Eye (tissue), 1 donor: Measurements from ENCODE around the gene UBL4B.
"Not testable (repeated sequence)": the region's sequence is repeated elsewhere in the genome, so short reads cannot be mapped to it uniquely, and the experiment has no call there.

Experiments
- DNase-seq: peaks from one replicate; pipeline ENCODE4 v3.0.0-alpha.2; 2015

UBL4B gene

GRCh38 chr1:110112143-110112542 lies at the start of gene UBL4B:
Gene UBL4B, plus strand, starts transcription at chr1:110112443. Its CDS starts 92 bp downstream, at chr1:110112535.
- no peak for DNase-seq

GRCh38 chr1:110062612-110063011 lies 49.6 kb upstream of the UBL4B start:
- DNase-seq, result no peak

- no peak for DNase-seq
These were observed 48.5 kb upstream of the UBL4B start for GRCh38 chr1:110063781-110064180.

DNA sequence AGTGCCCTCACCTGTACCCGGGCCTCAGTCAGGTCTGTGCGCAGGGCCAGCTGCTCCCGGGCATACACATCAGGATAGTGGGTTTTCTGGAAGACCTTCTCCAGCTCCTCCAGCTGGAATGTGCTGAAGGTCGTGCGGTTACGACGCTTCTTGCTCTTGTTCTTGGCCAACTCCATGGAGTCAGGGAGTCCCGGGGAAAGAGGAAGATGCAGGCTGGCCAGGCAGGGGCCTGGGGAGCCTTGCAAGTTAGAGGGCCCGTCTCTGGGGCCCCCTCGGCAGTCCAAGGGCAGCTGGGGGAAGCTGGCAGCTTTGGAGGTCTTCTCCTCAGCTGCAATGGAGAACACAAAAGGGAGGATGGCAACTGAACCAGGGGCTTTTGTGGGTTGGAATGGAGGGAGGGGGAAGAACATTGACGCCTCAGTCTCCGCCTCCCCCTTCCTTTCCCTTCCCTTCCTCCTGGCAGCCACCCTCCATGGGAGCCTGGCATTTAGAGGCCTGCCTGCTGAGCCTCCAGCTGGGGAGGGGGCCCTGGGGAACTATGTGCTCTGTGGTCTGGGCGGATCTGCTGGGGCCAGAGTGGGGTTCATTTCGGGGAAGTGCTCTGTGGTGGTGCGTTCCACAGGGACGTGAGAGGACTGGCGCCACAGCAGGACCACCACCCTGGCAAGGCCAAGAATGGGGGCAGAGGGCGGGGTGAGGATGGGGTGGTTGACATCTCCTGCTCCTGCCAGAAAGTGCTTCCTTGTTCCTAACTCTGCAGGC lies 47.5 kb upstream of the UBL4B start:
- no peak for DNase-seq

DNA sequence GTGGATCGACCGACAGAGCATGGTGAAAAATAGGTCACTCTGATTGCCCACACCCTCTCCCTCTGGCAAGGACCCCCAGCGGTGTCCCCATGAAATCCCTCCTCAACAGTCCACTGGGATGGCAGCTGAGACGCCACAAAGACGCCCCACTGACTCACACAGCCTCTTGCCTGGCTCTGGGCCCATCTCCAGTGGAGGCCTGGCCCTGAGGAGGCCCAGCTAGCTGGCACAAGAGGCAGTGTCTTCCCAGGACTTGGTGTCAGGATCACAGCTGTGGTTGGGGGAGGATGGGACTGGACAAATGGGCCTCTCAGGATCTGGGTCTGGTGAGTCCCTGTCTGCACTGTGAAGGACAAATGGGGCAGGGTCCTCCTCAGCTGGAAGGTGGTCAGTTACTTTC lies 46.4 kb upstream of the UBL4B start:
- no peak for DNase-seq

DNA sequence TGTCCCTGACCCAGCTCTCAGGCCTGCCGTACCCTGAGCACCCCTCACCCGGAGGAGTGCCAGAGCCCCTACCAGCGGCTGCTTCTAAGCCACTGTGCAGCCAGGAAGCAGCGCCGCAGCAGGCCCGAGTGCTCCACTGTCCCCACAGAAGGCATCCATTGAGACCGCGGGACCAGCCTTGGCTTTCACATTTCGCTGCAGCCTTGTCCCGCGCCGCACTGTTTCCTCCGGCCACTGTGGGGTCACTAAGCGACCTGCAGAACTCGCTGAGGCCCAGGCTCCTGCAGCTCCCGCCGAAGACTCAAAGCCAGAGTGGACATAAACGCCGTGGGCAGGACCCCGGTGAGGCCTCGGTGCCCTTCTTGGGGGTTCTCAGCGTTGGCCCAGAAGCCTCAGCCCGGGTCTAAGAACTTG lies 44.8 kb upstream of the UBL4B start:
- DNase-seq, result no peak

DNA sequence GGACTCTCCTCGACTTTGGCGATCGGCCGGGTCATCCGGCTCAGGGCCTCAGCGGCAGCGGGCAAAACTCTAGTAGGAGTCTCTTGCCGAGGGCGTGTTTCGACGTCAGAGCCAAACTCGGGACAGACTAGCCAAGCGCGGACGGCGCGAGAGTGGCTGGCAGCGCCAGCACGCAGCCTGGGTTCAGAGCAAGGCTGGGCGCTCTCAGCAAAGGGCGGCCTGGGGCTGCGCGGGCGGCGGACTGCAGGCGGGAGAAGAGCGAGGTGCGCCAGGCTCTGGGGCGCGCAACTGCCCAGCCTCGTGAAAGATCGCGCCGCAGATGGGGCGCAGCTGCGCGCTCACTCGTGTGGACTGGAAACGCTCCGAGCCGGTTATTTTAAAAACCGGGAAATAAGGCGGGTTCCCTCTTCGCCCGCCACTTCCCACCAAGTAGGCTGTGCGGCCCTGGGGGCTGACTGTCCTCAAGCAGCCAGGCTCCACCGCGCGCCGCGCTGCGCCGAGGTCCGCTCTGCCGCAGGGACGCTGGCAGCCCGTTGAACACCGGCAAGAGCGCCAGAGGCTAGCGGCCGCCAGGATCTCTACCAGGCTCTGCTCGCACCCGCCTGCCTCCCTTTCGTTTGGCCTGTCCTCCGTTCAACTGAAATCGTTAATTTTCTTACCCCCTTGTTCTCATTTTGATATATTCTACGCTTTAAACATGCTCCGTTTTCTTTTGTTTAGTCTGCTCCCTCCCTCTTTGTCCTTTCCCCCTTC lies 44.2 kb upstream of the UBL4B start:
- peak; percentile 80 for DNase-seq

DNA sequence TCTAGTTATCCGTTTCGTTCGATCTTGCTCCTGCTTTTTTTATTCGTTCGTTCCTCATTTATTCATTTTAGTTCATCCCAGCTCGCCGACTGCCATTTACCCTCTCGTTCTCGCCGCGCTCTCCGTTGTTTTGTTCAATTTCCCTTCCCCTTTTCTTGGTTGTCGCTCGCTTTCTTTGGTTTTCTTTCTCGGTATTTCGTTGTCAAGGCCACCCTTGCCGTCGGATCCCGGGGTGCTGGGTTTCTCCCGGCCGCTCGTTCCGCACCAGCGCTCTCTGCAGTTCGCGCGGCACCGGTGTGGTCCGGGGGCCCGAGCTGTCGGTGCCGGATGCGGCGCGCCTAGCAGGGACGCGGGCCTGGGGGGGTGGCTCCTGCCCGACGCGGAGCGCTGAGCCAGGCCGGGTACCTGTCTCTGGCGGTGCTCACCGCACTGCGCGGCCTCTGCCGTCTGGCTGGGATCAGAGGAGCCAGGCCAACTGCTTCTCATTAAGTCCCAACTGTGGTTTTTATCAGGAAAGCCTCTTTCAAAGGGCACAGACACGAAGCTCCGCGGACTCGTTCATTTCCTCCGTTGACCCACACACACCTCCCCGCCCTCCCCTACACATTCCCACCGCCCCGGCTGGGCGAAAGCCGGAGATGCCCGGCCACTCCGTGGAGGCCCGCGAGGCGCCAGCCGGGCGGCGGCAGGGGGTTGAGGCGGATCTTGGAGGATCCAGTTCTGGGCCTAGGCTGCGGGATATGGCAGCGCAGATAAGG lies 43.4 kb upstream of the UBL4B start:
- peak; percentile 83 for DNase-seq

- DNase-seq, result peak; percentile 71
These were observed 42.6 kb upstream of the UBL4B start for GRCh38 chr1:110069404-110070281.

DNA sequence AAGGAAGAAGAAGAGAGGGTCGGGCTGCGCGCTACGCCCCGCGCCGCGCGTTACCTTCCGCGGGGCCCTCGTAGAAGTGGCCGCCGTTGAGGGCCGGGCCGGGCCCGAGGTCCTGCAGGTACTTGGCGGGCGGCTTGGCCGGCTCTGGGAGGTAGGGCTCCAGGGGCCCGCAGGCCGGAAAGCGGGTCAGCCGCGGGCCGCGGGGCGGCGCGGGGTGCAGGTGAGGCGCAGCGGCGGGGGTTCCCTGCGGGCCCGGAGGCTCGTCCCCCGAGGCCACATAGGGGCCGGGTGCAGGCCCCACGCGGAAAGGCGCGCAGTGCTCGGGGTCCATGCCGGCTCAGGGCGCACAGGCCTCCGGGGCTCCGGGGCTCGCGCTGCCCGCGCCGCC lies 42.0 kb upstream of the UBL4B start:
- DNase-seq, result no peak

DNA sequence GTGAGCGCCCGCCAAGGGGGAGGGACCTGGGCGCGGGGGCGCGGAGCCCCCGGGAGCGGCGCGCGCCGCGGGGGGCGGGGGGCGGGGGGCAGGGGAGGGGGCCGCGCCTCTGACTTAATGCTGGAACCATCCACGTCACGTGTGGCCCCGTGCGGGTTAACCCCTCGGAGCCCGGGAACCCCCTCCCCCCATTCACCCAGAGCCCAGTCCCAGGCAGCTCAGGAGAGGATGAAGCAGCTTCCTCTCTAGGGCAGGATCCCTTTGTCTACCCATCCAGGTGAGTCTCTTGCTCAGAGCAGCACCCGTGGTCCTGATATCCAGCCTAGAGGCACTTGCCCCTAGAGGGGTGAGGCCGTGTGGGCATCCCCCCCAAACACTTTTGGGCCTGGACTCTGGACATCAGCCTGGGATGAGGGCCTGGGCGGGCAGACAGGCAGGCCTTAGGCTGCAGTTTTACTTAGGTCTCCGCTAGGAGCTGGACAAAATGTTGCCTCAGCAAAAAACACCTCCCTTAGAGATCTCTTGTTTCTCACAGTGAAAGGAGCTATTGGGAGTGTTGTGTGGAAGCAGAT lies 41.5 kb upstream of the UBL4B start, which contains the start of gene ALX3:
TSS of gene ALX3 (minus strand) at position 2 of the 572 bp plus-strand sequence. CDS start 60 bp downstream, outside the sequence.
- DNase-seq, result peak; percentile 51

DNA sequence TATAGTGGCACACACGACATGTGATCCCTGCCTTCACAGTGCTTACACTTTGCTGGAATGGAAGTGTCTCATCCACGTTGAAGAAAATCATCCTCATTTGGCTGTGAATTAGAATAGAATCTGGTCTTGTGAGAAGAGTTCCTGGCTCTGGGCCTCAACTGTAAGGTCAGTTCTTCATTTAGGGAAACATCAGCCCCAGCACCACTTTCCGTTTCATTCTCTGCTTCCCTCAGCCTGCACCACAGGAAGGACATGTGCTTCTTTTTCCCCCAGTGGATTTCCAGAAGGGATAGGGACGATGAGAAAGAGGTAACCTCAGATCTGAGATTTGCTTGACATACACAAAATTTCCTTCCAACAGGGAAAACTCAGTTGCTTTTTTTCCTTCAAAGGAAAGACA lies 38.1 kb upstream of the UBL4B start:
- DNase-seq, result no peak

DNA sequence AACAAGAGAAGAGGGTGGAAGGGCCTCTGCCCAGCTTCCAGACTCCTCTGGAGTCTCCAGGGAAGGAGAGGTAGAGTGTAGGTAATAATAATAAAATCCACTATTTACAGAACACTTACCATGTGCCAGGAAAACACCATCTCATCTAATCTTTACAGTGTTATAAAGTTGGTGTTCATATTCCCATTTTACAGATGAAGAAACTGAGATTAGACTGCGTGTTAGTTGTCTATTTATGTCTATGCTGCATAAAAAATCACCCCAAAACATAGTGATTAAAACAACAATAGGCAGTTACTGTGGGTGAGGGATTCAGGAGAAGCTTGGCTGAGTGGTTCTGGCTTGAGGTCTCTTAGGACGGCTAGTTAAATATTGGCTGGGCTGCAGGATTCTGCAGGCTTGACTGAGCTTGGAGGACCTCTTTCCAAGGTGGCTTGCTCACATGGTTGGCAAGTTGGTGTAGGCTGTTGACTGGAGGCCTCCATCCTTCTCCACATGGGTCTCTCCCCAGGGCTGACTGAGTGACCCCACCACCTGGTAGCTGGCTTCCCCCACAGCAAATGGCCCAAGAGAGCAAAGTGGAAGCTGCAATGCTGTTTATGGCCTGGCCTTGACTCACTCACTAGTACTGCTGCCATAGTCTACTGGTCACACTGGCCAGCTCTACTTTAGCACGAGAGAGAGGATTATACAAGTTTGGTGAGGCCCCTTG lies 35.3 kb upstream of the UBL4B start:
- no peak for DNase-seq

DNA sequence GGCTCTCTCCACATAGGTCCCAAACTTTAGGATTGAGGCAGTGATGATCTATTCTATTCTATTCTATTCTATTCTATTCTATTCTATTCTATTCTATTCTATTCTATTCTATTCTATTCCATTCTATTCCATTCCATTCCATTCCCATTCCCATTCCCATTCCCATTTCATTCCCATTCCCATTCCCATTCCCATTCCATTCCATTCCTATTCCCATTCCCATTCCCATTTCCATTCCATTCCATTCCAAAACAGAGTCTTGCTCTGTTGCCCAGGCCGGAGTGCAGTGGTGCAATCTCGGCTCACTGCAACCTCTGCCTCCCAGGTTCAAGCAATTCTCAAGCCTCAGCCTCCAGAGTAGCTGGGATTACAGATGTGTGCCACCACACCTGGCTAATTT lies 32.2 kb upstream of the UBL4B start:
- DNase-seq, result not testable (repeated sequence)

- no peak for DNase-seq
These were observed 31.2 kb upstream of the UBL4B start for GRCh38 chr1:110081061-110081460.

GRCh38 chr1:110082477-110082876 lies 29.8 kb upstream of the UBL4B start:
- no peak for DNase-seq

GRCh38 chr1:110083061-110083865 lies 29.0 kb upstream of the UBL4B start:
- DNase-seq, result peak; percentile 71

- no peak for DNase-seq
These were observed 28.4 kb upstream of the UBL4B start for GRCh38 chr1:110083866-110084226.

GRCh38 chr1:110084227-110085078 lies 27.8 kb upstream of the UBL4B start:
- peak; percentile 78 for DNase-seq

- DNase-seq, result no peak
These were observed 26.6 kb upstream of the UBL4B start for GRCh38 chr1:110085671-110086070.
